Activated CD8-positive, alpha-beta memory T cell treated with anti-CD3 and anti-CD28 coated beads for 24 hours (primary cell): ENCODE data around the gene MPRIP.

Source experiments
- DNase-seq: peaks from one replicate; pipeline ENCODE4 v3.0.0-alpha.2; 2020

Gene MPRIP

GRCh38 chr17:17242246-17242645 lies 200.0 kb downstream of the MPRIP start:
- DNase-seq, result no peak
